Endodermal cell (in vitro differentiated cells): ENCODE results near the gene CTCFL. TPM values are rescaled to one million over a fixed set of nuclear protein-coding genes. Genes with fewer than 3 reads are reported as not detected.

Experiments
- DNase-seq: peaks from one replicate; pipeline ENCODE4 v3.0.0-alpha.2; 2017
- H3K27ac ChIP-seq: 2 replicates; pipeline ENCODE4 v1.5.1; 2013; ENCODE audit warnings: mild to moderate bottlenecking, low read depth, low read length, moderate library complexity
- H3K27me3 ChIP-seq: 2 replicates; pipeline ENCODE4 v1.6.1; 2013; ENCODE audit warnings: mild to moderate bottlenecking, low read length, moderate library complexity; ENCODE audit not compliant: insufficient read depth, control insufficient read depth, poor library complexity, severe bottlenecking
- H3K36me3 ChIP-seq: 2 replicates; pipeline ENCODE4 v1.7.0; 2013; ENCODE audit warnings: mild to moderate bottlenecking, low read length, moderate library complexity; ENCODE audit not compliant: control insufficient read depth, insufficient read depth
- H3K4me1 ChIP-seq: one replicate; pipeline ENCODE4 v1.7.0; 2013; ENCODE audit warnings: low read length; ENCODE audit not compliant: control insufficient read depth, insufficient read depth
- H3K4me3 ChIP-seq: 2 replicates; pipeline ENCODE4 v1.5.1; 2013; ENCODE audit warnings: mild to moderate bottlenecking, low read length, moderate library complexity
- H3K9ac ChIP-seq: 2 replicates; pipeline ENCODE4 v1.6.1; 2013; ENCODE audit warnings: mild to moderate bottlenecking, low read length, moderate library complexity; ENCODE audit not compliant: poor library complexity, severe bottlenecking; ENCODE audit errors: extremely low read depth
- H3K9me3 ChIP-seq: 2 replicates; pipeline ENCODE4 v1.6.1; 2013; ENCODE audit warnings: mild to moderate bottlenecking, low read length, moderate library complexity; ENCODE audit not compliant: control insufficient read depth
- H3K27ac Mint-ChIP-seq: 2 replicates; pipeline ENCODE4 v1.8.0; 2020; ENCODE audit warnings: mixed read lengths
- H3K27me3 Mint-ChIP-seq: 2 replicates; pipeline ENCODE4 v1.8.0; 2021; ENCODE audit warnings: mild to moderate bottlenecking, mixed read lengths; ENCODE audit not compliant: insufficient read depth
- H3K36me3 Mint-ChIP-seq: 2 replicates; pipeline ENCODE4 v1.8.0; 2020; ENCODE audit warnings: low read depth, mixed read lengths
- H3K4me1 Mint-ChIP-seq: 2 replicates; pipeline ENCODE4 v1.8.0; 2020; ENCODE audit warnings: mixed read lengths
- H3K4me3 Mint-ChIP-seq: 2 replicates; pipeline ENCODE4 v1.8.0; 2020; ENCODE audit warnings: mild to moderate bottlenecking, moderate library complexity, mixed read lengths
- H3K9me3 Mint-ChIP-seq: 2 replicates; pipeline ENCODE4 v1.8.0; 2020; ENCODE audit warnings: mild to moderate bottlenecking, mixed read lengths
- WGBS, 2 experiments: methylation state at CpG; one replicate each; pipeline versions ENCODE4 v1.1.5 to v1.1.7; 2013; ENCODE audit warnings: missing lambda C conversion rate in 2 of 2, mixed read lengths in 1 of 2; ENCODE audit not compliant: insufficient coverage in 1 of 2, insufficient read length in 1 of 2; 5-methylcytosine and 5-hydroxymethylcytosine counted together
- total RNA-seq, 2 donors: library from RNA; stranded (reverse); fragmentation: NEBNext Ultra II Directional in 1 of 2; extraction: Animal tissue kit (Norgen Biotek cat#: 25700) in 1 of 2; gene quantifications; 2 replicates in 1 of 2; 3 replicates in 1 of 2; pipeline ENCODE4 v1.2.1, GENCODE V29; 2021
- TF ChIP-seq, protein P1 (sequence below): fragments of 200-600 bp; sonication (generic); conservative IDR thresholded peaks from 2 replicates; pipeline ENCODE4 v1.5.0; 2021; ENCODE audit warnings: antibody characterized with exemption, mild to moderate bottlenecking

Gene CTCFL
- total RNA-seq, 2 donors from 2014 or later, result 0.33 to 1.4 TPM

DNA sequence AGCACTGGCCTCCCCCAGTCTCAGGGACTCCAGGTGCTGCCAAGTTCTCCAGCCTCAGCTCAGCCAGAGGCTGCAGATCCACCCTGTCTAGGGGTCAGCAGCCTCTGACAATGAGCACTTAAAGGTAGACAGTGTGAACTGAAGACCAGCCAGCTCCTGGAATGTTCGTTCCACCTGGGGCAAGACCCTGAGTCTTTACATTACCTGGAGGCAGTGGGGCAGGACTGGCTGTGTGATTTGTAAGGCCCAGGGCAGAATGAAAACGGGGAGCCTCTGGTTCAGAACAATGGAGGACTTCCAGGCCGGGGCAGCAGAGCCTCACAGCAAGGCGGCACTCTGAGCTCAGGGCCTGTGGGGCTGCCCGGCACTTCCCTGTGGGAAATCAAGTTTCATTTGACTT, 65.0 kb downstream of the CTCFL start:
- H3K9me3 Mint-ChIP-seq, result peaks cover 2% of the 10 kb centered on the region
- TF ChIP-seq, protein P1, sequence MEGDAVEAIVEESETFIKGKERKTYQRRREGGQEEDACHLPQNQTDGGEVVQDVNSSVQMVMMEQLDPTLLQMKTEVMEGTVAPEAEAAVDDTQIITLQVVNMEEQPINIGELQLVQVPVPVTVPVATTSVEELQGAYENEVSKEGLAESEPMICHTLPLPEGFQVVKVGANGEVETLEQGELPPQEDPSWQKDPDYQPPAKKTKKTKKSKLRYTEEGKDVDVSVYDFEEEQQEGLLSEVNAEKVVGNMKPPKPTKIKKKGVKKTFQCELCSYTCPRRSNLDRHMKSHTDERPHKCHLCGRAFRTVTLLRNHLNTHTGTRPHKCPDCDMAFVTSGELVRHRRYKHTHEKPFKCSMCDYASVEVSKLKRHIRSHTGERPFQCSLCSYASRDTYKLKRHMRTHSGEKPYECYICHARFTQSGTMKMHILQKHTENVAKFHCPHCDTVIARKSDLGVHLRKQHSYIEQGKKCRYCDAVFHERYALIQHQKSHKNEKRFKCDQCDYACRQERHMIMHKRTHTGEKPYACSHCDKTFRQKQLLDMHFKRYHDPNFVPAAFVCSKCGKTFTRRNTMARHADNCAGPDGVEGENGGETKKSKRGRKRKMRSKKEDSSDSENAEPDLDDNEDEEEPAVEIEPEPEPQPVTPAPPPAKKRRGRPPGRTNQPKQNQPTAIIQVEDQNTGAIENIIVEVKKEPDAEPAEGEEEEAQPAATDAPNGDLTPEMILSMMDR, result no peak
- H3K4me1 ChIP-seq, result no peaks in the 10 kb centered on the region
- H3K36me3 ChIP-seq, result no peaks in the 10 kb centered on the region
- no peak overlapping the region for H3K27ac ChIP-seq
- no peaks in the 10 kb centered on the region for H3K36me3 Mint-ChIP-seq
- no peaks in the 10 kb centered on the region for H3K27me3 Mint-ChIP-seq
- 81 to 88% methylated on average over 3 to 5 of the region's 5 CpGs for WGBS, 2 experiments
- H3K4me3 ChIP-seq, result no peak overlapping the region
- H3K27ac Mint-ChIP-seq, result no peak overlapping the region
- H3K27me3 ChIP-seq, result no peaks in the 10 kb centered on the region
- peaks cover 4% of the 10 kb centered on the region for H3K9me3 ChIP-seq
- no peak overlapping the region for H3K9ac ChIP-seq
- no peak overlapping the region for H3K4me3 Mint-ChIP-seq
- H3K4me1 Mint-ChIP-seq, result peaks cover 6% of the 10 kb centered on the region
- DNase-seq, result no peak

DNA sequence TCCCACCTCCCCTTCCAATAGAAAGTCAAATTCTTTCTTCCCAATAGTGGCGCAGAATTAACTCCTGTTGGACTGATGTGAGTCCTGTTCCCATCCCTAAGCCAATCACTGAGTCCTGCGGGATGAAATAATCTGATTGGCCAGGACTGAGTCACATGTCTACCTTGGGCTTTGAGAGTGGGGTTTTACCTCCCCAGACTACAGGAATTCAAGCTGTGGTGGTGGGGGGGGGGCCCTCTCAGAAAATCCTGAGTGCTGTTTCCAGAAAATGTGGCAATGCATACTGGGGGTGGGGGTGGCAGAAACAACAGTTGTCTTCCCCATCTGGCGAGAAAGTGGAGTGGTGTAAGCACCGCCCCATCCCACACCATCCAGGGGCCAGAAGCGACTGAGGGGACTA, 65.7 kb downstream of the CTCFL start:
- H3K4me3 Mint-ChIP-seq, result no peak overlapping the region

DNA sequence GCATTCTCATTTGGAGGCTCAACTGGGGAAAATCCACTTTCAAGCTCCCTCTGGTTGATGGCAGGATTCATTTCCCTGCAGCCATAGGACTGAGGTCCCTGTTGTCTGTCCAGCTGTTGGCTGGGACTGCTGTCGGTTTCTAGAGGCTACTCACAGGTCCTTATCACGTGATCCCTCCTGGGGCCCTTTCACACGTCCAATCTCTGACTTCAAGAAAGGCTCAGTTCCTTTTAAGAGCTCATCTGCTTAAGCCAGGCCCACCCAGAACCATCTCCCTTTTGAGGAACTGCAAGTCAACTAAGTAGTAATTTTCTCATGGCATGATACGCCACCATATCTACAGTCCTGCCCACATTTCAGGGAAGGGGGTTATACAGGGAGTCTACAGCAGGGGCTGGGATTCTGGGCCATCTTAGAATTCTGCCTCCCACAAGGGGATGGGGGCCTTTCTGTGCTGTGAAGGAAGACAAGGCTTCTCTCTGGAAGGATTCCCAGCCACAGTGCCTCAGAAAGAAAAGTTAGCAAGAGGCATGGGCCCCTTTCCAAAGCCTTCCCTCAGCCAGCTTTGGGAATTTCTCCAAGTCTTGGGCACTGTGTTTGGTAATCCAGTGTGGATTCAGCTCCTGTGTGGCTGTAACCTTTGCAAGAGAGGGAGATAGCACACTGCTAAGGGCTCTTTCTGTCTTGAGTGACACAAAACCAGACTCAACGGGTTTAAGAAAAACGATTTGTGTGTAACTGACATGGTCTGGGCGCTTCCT, 66.4 kb downstream of the CTCFL start:
- H3K27ac Mint-ChIP-seq, result no peak overlapping the region
- H3K9me3 Mint-ChIP-seq, result peaks cover 2% of the 10 kb centered on the region
- no peak for DNase-seq
- H3K27me3 Mint-ChIP-seq, result no peaks in the 10 kb centered on the region
- no peaks in the 10 kb centered on the region for H3K36me3 Mint-ChIP-seq
- no peaks in the 10 kb centered on the region for H3K27me3 ChIP-seq
- no peak overlapping the region for H3K4me3 ChIP-seq
- no peak overlapping the region for H3K27ac ChIP-seq
- H3K4me3 Mint-ChIP-seq, result no peak overlapping the region
- H3K4me1 ChIP-seq, result no peaks in the 10 kb centered on the region
- H3K4me1 Mint-ChIP-seq, result peaks cover 12% of the 10 kb centered on the region
- no peaks in the 10 kb centered on the region for H3K36me3 ChIP-seq
- H3K9ac ChIP-seq, result no peak overlapping the region
- 85 to 88% methylated on average over 6 to 7 of the region's 7 CpGs for WGBS, 2 experiments
- TF ChIP-seq, protein P1, result no peak
- peaks cover 4% of the 10 kb centered on the region for H3K9me3 ChIP-seq

More for the DNA sequence above, 65.7 kb downstream of the CTCFL start:
- no peaks in the 10 kb centered on the region for H3K36me3 ChIP-seq
- DNase-seq, result no peak
- H3K27ac ChIP-seq, result no peak overlapping the region
- Mint-ChIP-seq H3K9me3 (peaks cover 2% of the 10 kb centered on the region), H3K36me3 (no peaks in the 10 kb centered on the region), H3K27ac (no peak overlapping the region), H3K27me3 (no peaks in the 10 kb centered on the region), H3K4me1 (peaks cover 12% of the 10 kb centered on the region)
- H3K4me3 ChIP-seq, result no peak overlapping the region
- H3K9me3 ChIP-seq, result peaks cover 4% of the 10 kb centered on the region
- H3K27me3 ChIP-seq, result no peaks in the 10 kb centered on the region
- 93 to 100% methylated on average over 1 to 5 of the region's 5 CpGs for WGBS, 2 experiments
- no peaks in the 10 kb centered on the region for H3K4me1 ChIP-seq
- H3K9ac ChIP-seq, result no peak overlapping the region
- TF ChIP-seq, protein P1, result no peak
